Lung (tissue), 12 donors: Measurements from ENCODE around the gene RARG. TPM values are rescaled to one million over a fixed set of nuclear protein-coding genes. Genes with fewer than 3 reads are reported as not detected.

Experiments used
- ATAC-seq: fragments of 200-7000 bp; cut with Tn5 transposase; one replicate; pipeline ENCODE4 v1.9.1; 2020; ENCODE audit warnings: moderate number of reproducible peaks; ENCODE audit not compliant: insufficient read depth, low FRiP score
- DNase-seq, 3 donors: peaks; one replicate each; pipeline ENCODE4 v3.0.0-alpha.2; 2013 to 2017
- H3K27ac ChIP-seq, 2 donors: one replicate each; pipeline ENCODE4 v1.5.1; 2013; ENCODE audit warnings: mild to moderate bottlenecking in 2 of 2, moderate library complexity in 2 of 2, control low read depth in 1 of 2, inconsistent platforms in 1 of 2, low read depth in 1 of 2, low read length in 1 of 2
- H3K27me3 ChIP-seq, 3 donors: one replicate each; pipeline ENCODE4 v1.5.1; 2013; ENCODE audit warnings: low read length in 2 of 3; ENCODE audit not compliant: control insufficient read depth in 3 of 3, insufficient read depth in 3 of 3
- H3K36me3 ChIP-seq, 4 donors: one replicate each; pipeline ENCODE4 v1.5.1; 2013; ENCODE audit warnings: low read length in 4 of 4, mild to moderate bottlenecking in 1 of 4, moderate library complexity in 1 of 4; ENCODE audit not compliant: control insufficient read depth in 4 of 4, insufficient read depth in 4 of 4
- H3K4me1 ChIP-seq, 5 donors: one replicate each; pipeline ENCODE4 v1.5.1; 2013; ENCODE audit warnings: low read length in 5 of 5, mild to moderate bottlenecking in 2 of 5, moderate library complexity in 1 of 5; ENCODE audit not compliant: control insufficient read depth in 5 of 5, insufficient read depth in 5 of 5
- H3K4me3 ChIP-seq: one replicate; pipeline ENCODE4 v1.5.1; 2013; ENCODE audit warnings: mild to moderate bottlenecking, control low read depth, moderate library complexity
- H3K9ac ChIP-seq, 2 donors: one replicate each; pipeline ENCODE4 v1.5.1; 2013; ENCODE audit warnings: low read length in 2 of 2, control low read depth in 1 of 2; ENCODE audit not compliant: insufficient read depth in 1 of 2
- H3K9me3 ChIP-seq, 4 donors: one replicate each; pipeline ENCODE4 v1.5.1; 2013; ENCODE audit warnings: low read length in 3 of 4, mild to moderate bottlenecking in 1 of 4, moderate library complexity in 1 of 4; ENCODE audit not compliant: control insufficient read depth in 4 of 4, insufficient read depth in 3 of 4
- CTCF ChIP-seq: IDR thresholded peaks from 2 replicates; pipeline ENCODE4 v1.5.1; 2012; ENCODE audit warnings: mild to moderate bottlenecking; ENCODE audit errors: control extremely low read depth, extremely low read depth
- WGBS, 2 donors: extraction: QIAGEN DNeasy Blood & Tissue Kit; methylation state at CpG; one replicate each; pipeline ENCODE4 v1.1.7; 2013; 5-methylcytosine and 5-hydroxymethylcytosine counted together
- polyA plus RNA-seq, 2 donors: library from polyadenylated mRNA; stranded (reverse); fragments of 200-250 nt; gene quantifications; one replicate each; pipeline ENCODE4 v1.2.1, GENCODE V29; 2013
- total RNA-seq, 2 donors: library from RNA; depleted of rRNA in 1 of 2; stranded (reverse); fragments of >200 nt in 1 of 2; gene quantifications; one replicate each; pipeline ENCODE4 v1.2.1, GENCODE V29; 2014 to 2021
- donor health status: control.
- donor health status: control.
- donor health status: Bipolar disorder and iron deficiency.
- donor health status: healthy.
- donor health status: DM: yes; HTN: yes; CAD: no.

Gene RARG
- total and polyA plus RNA-seq, 4 donors: 12.0 to 29.7 (median 21.0) TPM

GRCh38 chr12:53231671-53231920, 413 bp downstream of the RARG start:
- Histone ChIP-seq H3K27ac (peak overlapping the region in 1 of 2 donors; percentile 87), H3K36me3 (peaks cover 0 to 7% (median 2%) of the 10 kb centered on the region in 4 donors), H3K27me3 (no peaks in the 10 kb centered on the region), H3K9me3 (no peaks in the 10 kb centered on the region), H3K4me3 (peak overlapping the region; percentile 44), H3K9ac (peak overlapping the region; percentile 8 to 63), H3K4me1 (peaks cover 4 to 50% (median 22%) of the 10 kb centered on the region in 5 donors)
- no peak for TF ChIP-seq CTCF
- ATAC-seq: no peak
- WGBS, 2 donors: 1 to 3% methylated on average over 7 to 9 of the region's 9 CpGs
- peak in 2 of 3 donors; percentile 52 to 57 for DNase-seq

GRCh38 chr12:53230108-53230845, 1.7 kb downstream of the RARG start:
- Histone ChIP-seq H3K36me3 (peaks cover 0 to 7% (median 2%) of the 10 kb centered on the region in 4 donors), H3K27ac (peak overlapping the region in 1 of 2 donors; percentile 65), H3K4me3 (no peak overlapping the region), H3K4me1 (peaks cover 4 to 57% (median 23%) of the 10 kb centered on the region in 5 donors), H3K9ac (no peak overlapping the region), H3K9me3 (no peaks in the 10 kb centered on the region), H3K27me3 (no peaks in the 10 kb centered on the region)
- ATAC-seq (peak; percentile 42), DNase-seq (peak; percentile 36 to 71 (median 57))
- 70 to 92% methylated on average over 7 to 10 of the region's 10 CpGs for WGBS, 2 donors
- TF ChIP-seq CTCF: no peak

- Histone ChIP-seq H3K27me3 (no peaks in the 10 kb centered on the region), H3K9me3 (no peaks in the 10 kb centered on the region), H3K27ac (peak overlapping the region in 1 of 2 donors; percentile 7), H3K4me3 (no peak overlapping the region), H3K9ac (no peak overlapping the region), H3K36me3 (peaks cover 0 to 7% (median 3%) of the 10 kb centered on the region in 4 donors), H3K4me1 (peaks cover 4 to 57% (median 27%) of the 10 kb centered on the region in 5 donors)
- no peak for ATAC-seq
- TF ChIP-seq CTCF: no peak
- 88% methylated on average over 2 of the region's 2 CpGs for WGBS, 2 donors
- DNase-seq: no peak
Measured at GRCh38 chr12:53229454-53229853, 2.6 kb downstream of the RARG start.
